HFFc6 (cell line): ENCODE results near the gene COG5. TPM values are rescaled to one million over a fixed set of nuclear protein-coding genes. Genes with fewer than 3 reads are reported as not detected.

ENCODE experiments used
- DNase-seq: peaks from one replicate; pipeline ENCODE4 v3.0.0-alpha.2; 2018
- H3K27ac Mint-ChIP-seq: 2 replicates; pipeline ENCODE4 v1.8.0; 2020; ENCODE audit warnings: mild to moderate bottlenecking, mixed read lengths
- H3K27me3 Mint-ChIP-seq: 2 replicates; pipeline ENCODE4 v1.8.0; 2021; ENCODE audit warnings: mild to moderate bottlenecking, moderate library complexity, mixed read lengths; ENCODE audit not compliant: insufficient read depth
- H3K36me3 Mint-ChIP-seq: 2 replicates; pipeline ENCODE4 v1.8.0; 2021; ENCODE audit warnings: low read depth, mixed read lengths
- H3K4me1 Mint-ChIP-seq: 2 replicates; pipeline ENCODE4 v1.8.0; 2020; ENCODE audit warnings: low read depth, mixed read lengths
- H3K4me3 Mint-ChIP-seq: 2 replicates; pipeline ENCODE4 v1.8.0; 2020; ENCODE audit warnings: mild to moderate bottlenecking, moderate library complexity, mixed read lengths
- H3K9me3 Mint-ChIP-seq: 2 replicates; pipeline ENCODE4 v1.8.0; 2020; ENCODE audit warnings: mild to moderate bottlenecking, mixed read lengths
- CTCF ChIP-seq: fragments of 200-600 bp; sonication (generic); IDR thresholded peaks from 2 replicates; pipeline ENCODE4 v1.5.0; 2021; ENCODE audit warnings: antibody characterized with exemption, mild to moderate bottlenecking
- total RNA-seq, 6 experiments: library from RNA; stranded (reverse); fragmentation: NEBNext Ultra II Directional; extraction: Animal tissue kit (Norgen Biotek cat#: 25700); gene quantifications; 2 replicates in 1 of 6; 3 replicates in 5 of 6; pipeline ENCODE4 v1.2.3, GENCODE V29; 2021

The COG5 gene
- total RNA-seq, 6 experiments from 2014 or later: 25.6 to 34.8 (median 31.6) TPM

DNA sequence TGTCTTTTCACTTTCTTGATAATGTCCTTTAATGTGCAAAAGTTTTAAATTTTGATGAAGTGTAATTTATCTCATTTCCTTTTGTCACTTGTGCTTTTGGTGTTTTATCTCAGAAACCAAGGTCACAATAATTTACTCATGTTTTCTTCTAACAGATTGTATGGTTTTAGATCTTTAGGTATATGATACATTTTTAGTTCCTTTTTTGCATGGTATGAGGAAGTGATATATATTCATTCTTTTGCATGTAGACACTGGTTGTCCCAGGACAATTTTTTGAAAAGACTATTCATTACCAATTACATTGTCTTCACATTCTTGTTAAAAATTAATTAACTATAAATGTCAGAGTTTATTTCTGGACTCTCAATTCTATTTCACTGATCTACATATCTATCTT lies 133.7 kb downstream of the COG5 start:
- Mint-ChIP-seq H3K4me1 (no peaks in the 10 kb centered on the region), H3K27ac (no peak overlapping the region), H3K4me3 (no peak overlapping the region), H3K36me3 (peaks cover 10% of the 10 kb centered on the region), H3K27me3 (no peaks in the 10 kb centered on the region), H3K9me3 (no peaks in the 10 kb centered on the region; the same call in 1 of the 2 replicates)
- TF ChIP-seq CTCF: no peak
- no peak for DNase-seq

- no peaks in the 10 kb centered on the region for H3K4me1 Mint-ChIP-seq
- no peaks in the 10 kb centered on the region; the same call in 1 of the 2 replicates for H3K9me3 Mint-ChIP-seq
- H3K4me3 Mint-ChIP-seq: no peak overlapping the region
- H3K27ac Mint-ChIP-seq: no peak overlapping the region
- H3K36me3 Mint-ChIP-seq: peaks cover 10% of the 10 kb centered on the region
- no peak for DNase-seq
- H3K27me3 Mint-ChIP-seq: no peaks in the 10 kb centered on the region
- TF ChIP-seq CTCF: no peak
Observed at GRCh38 chr7:107428642-107429041, 135.1 kb downstream of the COG5 start.

GRCh38 chr7:107427462-107427861 lies 136.3 kb downstream of the COG5 start:
- no peaks in the 10 kb centered on the region for H3K9me3 Mint-ChIP-seq
- H3K36me3 Mint-ChIP-seq: peaks cover 10% of the 10 kb centered on the region
- DNase-seq: no peak
- H3K4me3 Mint-ChIP-seq: no peak overlapping the region
- no peaks in the 10 kb centered on the region for H3K4me1 Mint-ChIP-seq
- no peak overlapping the region for H3K27ac Mint-ChIP-seq
- no peaks in the 10 kb centered on the region for H3K27me3 Mint-ChIP-seq
- no peak for TF ChIP-seq CTCF

DNA sequence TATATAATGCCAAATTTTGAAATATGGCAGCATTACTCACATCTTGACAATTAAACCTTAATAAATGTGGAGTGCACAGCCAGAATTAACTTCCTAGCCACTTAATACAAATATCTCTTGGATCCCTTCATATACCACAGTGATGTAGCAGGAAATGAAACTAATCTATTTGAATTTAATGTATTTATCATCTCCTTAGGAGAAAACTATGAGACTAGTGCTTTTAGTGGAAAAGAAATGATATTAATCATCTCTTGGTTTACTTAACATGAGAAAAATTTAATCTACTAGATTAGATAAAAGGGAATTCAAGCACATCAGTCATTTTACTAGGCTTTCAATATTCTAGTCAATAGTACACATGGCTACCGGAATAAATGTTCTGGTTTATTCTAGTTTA lies 149.5 kb downstream of the COG5 start:
- Mint-ChIP-seq H3K27ac (no peak overlapping the region), H3K27me3 (no peaks in the 10 kb centered on the region), H3K4me1 (0 out of 2 replicates have a peak, but pooled peaks cover 5% of the 10 kb centered on the region), H3K4me3 (no peak overlapping the region), H3K36me3 (peaks cover 18% of the 10 kb centered on the region), H3K9me3 (no peaks in the 10 kb centered on the region)
- DNase-seq: no peak
- TF ChIP-seq CTCF: no peak

GRCh38 chr7:107408349-107408748 lies 155.4 kb downstream of the COG5 start:
- TF ChIP-seq CTCF: no peak
- no peaks in the 10 kb centered on the region for H3K9me3 Mint-ChIP-seq
- peaks cover 24% of the 10 kb centered on the region for H3K36me3 Mint-ChIP-seq
- H3K4me3 Mint-ChIP-seq: no peak overlapping the region
- H3K27me3 Mint-ChIP-seq: no peaks in the 10 kb centered on the region
- no peak for DNase-seq
- H3K4me1 Mint-ChIP-seq: peaks cover 28% of the 10 kb centered on the region
- H3K27ac Mint-ChIP-seq: no peak overlapping the region

- Mint-ChIP-seq H3K27ac (no peak overlapping the region), H3K9me3 (no peaks in the 10 kb centered on the region), H3K27me3 (no peaks in the 10 kb centered on the region), H3K4me3 (no peak overlapping the region), H3K4me1 (peaks cover 28% of the 10 kb centered on the region), H3K36me3 (peaks cover 16% of the 10 kb centered on the region)
- DNase-seq: no peak
- TF ChIP-seq CTCF: no peak
Observed at GRCh38 chr7:107405559-107405958, 158.2 kb downstream of the COG5 start.
